ENCODE data around the gene IER3. TPM values are rescaled to one million over a fixed set of nuclear protein-coding genes. Genes with fewer than 3 reads are reported as not detected.

IER3 gene
- total and polyA plus RNA-seq, 9 of the 15 experiments (the other 6 are each of a cell fraction or from before 2014, with no cell fraction given): 1.5 to 30.0 (median 11.5) TPM

DNA sequence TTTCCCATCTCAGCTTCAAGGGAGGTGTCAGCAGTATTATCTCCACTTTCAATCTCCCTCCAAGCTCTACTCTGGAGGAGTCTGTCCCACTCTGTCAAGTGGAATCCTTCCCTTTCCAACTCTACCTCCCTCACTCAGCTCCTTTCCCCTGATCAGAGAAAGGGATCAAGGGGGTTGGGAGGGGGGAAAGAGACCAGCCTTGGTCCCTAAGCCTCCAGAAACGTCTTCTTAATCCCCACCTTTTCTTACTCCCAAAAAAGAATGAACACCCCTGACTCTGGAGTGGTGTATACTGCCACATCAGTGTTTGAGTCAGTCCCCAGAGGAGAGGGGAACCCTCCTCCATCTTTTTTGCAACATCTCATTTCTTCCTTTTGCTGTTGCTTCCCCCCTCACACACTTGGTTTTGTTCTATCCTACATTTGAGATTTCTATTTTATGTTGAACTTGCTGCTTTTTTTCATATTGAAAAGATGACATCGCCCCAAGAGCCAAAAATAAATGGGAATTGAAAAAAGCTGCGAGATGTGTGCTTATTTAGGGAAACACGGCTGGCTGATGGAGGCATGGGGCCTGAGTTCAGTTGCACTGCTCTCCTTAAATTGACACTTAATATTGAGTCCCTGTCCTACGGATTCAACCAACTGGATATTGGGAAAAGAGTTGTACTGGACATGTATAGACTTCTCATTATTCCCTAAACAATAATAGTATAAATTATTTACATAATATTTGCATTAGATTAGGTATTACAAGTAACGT lies 19.3 kb downstream of the IER3 start (continued):
- TF ChIP-seq, protein P1, sequence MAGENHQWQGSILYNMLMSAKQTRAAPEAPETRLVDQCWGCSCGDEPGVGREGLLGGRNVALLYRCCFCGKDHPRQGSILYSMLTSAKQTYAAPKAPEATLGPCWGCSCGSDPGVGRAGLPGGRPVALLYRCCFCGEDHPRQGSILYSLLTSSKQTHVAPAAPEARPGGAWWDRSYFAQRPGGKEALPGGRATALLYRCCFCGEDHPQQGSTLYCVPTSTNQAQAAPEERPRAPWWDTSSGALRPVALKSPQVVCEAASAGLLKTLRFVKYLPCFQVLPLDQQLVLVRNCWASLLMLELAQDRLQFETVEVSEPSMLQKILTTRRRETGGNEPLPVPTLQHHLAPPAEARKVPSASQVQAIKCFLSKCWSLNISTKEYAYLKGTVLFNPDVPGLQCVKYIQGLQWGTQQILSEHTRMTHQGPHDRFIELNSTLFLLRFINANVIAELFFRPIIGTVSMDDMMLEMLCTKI (IDR thresholded peaks at IDR 0.05; ENCODE audit: partially characterized antibody): no peak
- peak; percentile 73 for TF ChIP-seq MYNN (IDR thresholded peaks at IDR 0.05)
- no peak for TF ChIP-seq MYNN (CRISPR knock-in tag; IDR thresholded peaks at IDR 0.05)
- TF ChIP-seq, protein P2, sequence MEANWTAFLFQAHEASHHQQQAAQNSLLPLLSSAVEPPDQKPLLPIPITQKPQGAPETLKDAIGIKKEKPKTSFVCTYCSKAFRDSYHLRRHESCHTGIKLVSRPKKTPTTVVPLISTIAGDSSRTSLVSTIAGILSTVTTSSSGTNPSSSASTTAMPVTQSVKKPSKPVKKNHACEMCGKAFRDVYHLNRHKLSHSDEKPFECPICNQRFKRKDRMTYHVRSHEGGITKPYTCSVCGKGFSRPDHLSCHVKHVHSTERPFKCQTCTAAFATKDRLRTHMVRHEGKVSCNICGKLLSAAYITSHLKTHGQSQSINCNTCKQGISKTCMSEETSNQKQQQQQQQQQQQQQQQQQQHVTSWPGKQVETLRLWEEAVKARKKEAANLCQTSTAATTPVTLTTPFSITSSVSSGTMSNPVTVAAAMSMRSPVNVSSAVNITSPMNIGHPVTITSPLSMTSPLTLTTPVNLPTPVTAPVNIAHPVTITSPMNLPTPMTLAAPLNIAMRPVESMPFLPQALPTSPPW (CRISPR knock-in tag; IDR thresholded peaks at IDR 0.05): no peak
- TF ChIP-seq, protein P3, sequence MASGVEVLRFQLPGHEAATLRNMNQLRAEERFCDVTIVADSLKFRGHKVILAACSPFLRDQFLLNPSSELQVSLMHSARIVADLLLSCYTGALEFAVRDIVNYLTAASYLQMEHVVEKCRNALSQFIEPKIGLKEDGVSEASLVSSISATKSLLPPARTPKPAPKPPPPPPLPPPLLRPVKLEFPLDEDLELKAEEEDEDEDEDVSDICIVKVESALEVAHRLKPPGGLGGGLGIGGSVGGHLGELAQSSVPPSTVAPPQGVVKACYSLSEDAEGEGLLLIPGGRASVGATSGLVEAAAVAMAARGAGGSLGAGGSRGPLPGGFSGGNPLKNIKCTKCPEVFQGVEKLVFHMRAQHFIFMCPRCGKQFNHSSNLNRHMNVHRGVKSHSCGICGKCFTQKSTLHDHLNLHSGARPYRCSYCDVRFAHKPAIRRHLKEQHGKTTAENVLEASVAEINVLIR (CRISPR knock-in tag; IDR thresholded peaks at IDR 0.05): no peak
- no peak for TF ChIP-seq HLTF (IDR thresholded peaks at IDR 0.05)
- TF ChIP-seq POU5F1 (IDR thresholded peaks at IDR 0.05; ENCODE audit: borderline replicate concordance, low read depth, low read length, partially characterized antibody): no peak
- TF ChIP-seq, protein P4, sequence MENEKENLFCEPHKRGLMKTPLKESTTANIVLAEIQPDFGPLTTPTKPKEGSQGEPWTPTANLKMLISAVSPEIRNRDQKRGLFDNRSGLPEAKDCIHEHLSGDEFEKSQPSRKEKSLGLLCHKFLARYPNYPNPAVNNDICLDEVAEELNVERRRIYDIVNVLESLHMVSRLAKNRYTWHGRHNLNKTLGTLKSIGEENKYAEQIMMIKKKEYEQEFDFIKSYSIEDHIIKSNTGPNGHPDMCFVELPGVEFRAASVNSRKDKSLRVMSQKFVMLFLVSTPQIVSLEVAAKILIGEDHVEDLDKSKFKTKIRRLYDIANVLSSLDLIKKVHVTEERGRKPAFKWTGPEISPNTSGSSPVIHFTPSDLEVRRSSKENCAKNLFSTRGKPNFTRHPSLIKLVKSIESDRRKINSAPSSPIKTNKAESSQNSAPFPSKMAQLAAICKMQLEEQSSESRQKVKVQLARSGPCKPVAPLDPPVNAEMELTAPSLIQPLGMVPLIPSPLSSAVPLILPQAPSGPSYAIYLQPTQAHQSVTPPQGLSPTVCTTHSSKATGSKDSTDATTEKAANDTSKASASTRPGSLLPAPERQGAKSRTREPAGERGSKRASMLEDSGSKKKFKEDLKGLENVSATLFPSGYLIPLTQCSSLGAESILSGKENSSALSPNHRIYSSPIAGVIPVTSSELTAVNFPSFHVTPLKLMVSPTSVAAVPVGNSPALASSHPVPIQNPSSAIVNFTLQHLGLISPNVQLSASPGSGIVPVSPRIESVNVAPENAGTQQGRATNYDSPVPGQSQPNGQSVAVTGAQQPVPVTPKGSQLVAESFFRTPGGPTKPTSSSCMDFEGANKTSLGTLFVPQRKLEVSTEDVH (IDR thresholded peaks at IDR 0.05; ENCODE audit: low read depth, partially characterized antibody): no peak
- TF ChIP-seq, protein P5, sequence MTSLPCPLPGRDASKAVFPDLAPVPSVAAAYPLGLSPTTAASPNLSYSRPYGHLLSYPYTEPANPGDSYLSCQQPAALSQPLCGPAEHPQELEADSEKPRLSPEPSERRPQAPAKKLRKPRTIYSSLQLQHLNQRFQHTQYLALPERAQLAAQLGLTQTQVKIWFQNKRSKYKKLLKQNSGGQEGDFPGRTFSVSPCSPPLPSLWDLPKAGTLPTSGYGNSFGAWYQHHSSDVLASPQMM (CRISPR knock-in tag; IDR thresholded peaks at IDR 0.05): no peak
- TF ChIP-seq ZNF431 (CRISPR knock-in tag; IDR thresholded peaks at IDR 0.05): no peak
- TF ChIP-seq, protein P6, sequence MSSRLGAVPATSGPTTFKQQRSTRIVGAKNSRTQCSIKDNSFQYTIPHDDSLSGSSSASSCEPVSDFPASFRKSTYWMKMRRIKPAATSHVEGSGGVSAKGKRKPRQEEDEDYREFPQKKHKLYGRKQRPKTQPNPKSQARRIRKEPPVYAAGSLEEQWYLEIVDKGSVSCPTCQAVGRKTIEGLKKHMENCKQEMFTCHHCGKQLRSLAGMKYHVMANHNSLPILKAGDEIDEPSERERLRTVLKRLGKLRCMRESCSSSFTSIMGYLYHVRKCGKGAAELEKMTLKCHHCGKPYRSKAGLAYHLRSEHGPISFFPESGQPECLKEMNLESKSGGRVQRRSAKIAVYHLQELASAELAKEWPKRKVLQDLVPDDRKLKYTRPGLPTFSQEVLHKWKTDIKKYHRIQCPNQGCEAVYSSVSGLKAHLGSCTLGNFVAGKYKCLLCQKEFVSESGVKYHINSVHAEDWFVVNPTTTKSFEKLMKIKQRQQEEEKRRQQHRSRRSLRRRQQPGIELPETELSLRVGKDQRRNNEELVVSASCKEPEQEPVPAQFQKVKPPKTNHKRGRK (tag; IDR thresholded peaks at IDR 0.05): no peak
- no peak for TF ChIP-seq SRSF9 (IDR thresholded peaks at IDR 0.05; ENCODE audit: borderline replicate concordance, low read depth, low read length)
- TF ChIP-seq, protein P7, sequence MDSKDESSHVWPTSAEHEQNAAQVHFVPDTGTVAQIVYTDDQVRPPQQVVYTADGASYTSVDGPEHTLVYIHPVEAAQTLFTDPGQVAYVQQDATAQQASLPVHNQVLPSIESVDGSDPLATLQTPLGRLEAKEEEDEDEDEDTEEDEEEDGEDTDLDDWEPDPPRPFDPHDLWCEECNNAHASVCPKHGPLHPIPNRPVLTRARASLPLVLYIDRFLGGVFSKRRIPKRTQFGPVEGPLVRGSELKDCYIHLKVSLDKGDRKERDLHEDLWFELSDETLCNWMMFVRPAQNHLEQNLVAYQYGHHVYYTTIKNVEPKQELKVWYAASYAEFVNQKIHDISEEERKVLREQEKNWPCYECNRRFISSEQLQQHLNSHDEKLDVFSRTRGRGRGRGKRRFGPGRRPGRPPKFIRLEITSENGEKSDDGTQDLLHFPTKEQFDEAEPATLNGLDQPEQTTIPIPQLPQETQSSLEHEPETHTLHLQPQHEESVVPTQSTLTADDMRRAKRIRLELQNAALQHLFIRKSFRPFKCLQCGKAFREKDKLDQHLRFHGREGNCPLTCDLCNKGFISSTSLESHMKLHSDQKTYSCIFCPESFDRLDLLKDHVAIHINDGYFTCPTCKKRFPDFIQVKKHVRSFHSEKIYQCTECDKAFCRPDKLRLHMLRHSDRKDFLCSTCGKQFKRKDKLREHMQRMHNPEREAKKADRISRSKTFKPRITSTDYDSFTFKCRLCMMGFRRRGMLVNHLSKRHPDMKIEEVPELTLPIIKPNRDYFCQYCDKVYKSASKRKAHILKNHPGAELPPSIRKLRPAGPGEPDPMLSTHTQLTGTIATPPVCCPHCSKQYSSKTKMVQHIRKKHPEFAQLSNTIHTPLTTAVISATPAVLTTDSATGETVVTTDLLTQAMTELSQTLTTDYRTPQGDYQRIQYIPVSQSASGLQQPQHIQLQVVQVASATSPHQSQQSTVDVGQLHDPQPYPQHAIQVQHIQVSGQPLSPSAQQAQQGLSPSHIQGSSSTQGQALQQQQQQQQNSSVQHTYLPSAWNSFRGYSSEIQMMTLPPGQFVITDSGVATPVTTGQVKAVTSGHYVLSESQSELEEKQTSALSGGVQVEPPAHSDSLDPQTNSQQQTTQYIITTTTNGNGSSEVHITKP (IDR thresholded peaks at IDR 0.05; ENCODE audit: partially characterized antibody): peak; percentile 71
- no peak; the same call in none of the 2 replicates for TF ChIP-seq POLR2A (conservative IDR thresholded peaks at IDR 0.05)
